ENCODE results near the gene UAP1L1. TPM values are rescaled to one million over a fixed set of nuclear protein-coding genes. Genes with fewer than 3 reads are reported as not detected.

UAP1L1 gene
- total and polyA plus RNA-seq, 4 donors = 0.35 to 2.3 (median 1.7) TPM

DNA sequence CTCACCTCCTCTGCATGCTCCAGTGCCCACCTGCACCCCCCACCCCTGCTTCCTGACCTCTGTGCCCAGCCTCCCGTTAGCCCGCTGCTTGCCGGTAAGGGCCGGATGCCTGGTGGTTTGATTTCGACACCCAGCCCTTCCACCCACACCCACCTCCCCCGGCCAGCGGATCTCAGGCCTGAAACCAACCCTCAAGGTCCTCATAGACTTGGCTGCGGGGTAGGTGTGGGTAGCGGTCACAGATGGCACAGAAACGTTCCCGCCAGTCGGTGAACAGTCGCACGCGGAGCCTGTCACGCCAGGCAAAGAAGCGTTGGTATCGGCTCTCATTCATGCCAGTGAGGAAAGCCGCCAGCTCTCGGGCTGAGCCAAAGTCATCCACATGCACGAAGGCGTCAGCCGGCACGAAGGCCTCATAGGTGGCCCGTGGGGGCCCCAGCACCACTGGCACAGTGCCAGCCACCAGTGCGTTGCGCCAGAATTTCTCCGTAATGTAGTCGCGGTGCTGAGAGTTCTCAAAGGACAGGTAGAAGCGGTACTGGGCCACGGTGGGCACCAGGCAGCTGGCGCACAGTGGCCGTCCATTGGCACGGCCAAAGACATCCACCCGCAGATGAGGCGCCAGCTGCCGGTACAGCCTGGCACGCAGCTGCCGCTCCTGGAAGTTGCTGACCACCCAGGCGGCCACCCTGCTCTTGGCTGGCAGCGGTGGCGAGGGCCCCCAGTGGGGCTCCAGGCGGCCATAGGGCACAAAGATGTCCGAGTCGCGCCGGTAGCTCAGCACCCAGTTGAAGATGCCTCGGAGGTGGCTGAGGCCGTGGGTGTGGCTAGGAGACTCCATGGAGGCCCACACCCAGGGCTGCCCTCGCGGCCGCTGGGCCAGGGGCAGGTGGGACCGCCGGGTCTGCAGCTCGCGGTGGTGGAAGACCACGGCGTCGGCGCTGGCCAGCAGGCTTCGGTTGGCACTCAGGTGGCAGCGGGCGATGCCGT lies 46.5 kb upstream of the UAP1L1 start:
- H3K9ac ChIP-seq (ENCODE audit: low read depth in 1 of 2, low read length in 2 of 2) = no peak overlapping the region
- WGBS = 84% methylated on average over 65 of the region's 65 CpGs
- H3K9me3 ChIP-seq (ENCODE audit: control insufficient read depth in 4 of 4, low read length in 3 of 4) = no peaks in the 10 kb centered on the region
- H3K36me3 ChIP-seq (ENCODE audit: control insufficient read depth in 4 of 4, insufficient read depth in 3 of 4, low read depth in 1 of 4, low read length in 3 of 4) = no peaks in the 10 kb centered on the region
- H3K27me3 ChIP-seq (ENCODE audit: control insufficient read depth in 4 of 4, insufficient read depth in 4 of 4, low read length in 3 of 4) = no peaks in the 10 kb centered on the region
- H3K4me1 ChIP-seq (ENCODE audit: control insufficient read depth in 4 of 4, insufficient read depth in 4 of 4, low read length in 3 of 4) = peaks cover 18 to 42% (median 32%) of the 10 kb centered on the region in 4 donors
- H3K27ac ChIP-seq (ENCODE audit: low read depth in 1 of 2, low read length in 2 of 2) = peak overlapping the region in 1 of 2 donors; percentile 53
- no peak for DNase-seq (ENCODE audit: low spot score)
- no peak overlapping the region for H3K4me3 ChIP-seq (ENCODE audit: low read depth in 1 of 3, low read length in 3 of 3)
- TF ChIP-seq FOXA2 (IDR thresholded peaks at IDR 0.05) (no peak), HNF4A (conservative IDR thresholded peaks at IDR 0.05) (no peak), GABPA (IDR thresholded peaks at IDR 0.05 in 1 of 2, conservative IDR thresholded peaks at IDR 0.05 in 1 of 2) (no peak), NR2F2 (IDR thresholded peaks at IDR 0.05) (no peak), EGR1 (IDR thresholded peaks at IDR 0.05; ENCODE audit: low read depth in 2 of 2) (no peak), ZBTB33 (IDR thresholded peaks at IDR 0.05) (no peak), RXRA (IDR thresholded peaks at IDR 0.05) (no peak), SP1 (IDR thresholded peaks at IDR 0.05) (no peak), TAF1 (conservative IDR thresholded peaks at IDR 0.05) (no peak), ATF3 (IDR thresholded peaks at IDR 0.05) (no peak), FOXA1 (IDR thresholded peaks at IDR 0.05) (no peak), RAD21 (IDR thresholded peaks at IDR 0.05) (no peak), HNF4G (IDR thresholded peaks at IDR 0.05) (no peak), YY1 (IDR thresholded peaks at IDR 0.05) (no peak), JUND (IDR thresholded peaks at IDR 0.05) (no peak)
- TF ChIP-seq, protein P1, sequence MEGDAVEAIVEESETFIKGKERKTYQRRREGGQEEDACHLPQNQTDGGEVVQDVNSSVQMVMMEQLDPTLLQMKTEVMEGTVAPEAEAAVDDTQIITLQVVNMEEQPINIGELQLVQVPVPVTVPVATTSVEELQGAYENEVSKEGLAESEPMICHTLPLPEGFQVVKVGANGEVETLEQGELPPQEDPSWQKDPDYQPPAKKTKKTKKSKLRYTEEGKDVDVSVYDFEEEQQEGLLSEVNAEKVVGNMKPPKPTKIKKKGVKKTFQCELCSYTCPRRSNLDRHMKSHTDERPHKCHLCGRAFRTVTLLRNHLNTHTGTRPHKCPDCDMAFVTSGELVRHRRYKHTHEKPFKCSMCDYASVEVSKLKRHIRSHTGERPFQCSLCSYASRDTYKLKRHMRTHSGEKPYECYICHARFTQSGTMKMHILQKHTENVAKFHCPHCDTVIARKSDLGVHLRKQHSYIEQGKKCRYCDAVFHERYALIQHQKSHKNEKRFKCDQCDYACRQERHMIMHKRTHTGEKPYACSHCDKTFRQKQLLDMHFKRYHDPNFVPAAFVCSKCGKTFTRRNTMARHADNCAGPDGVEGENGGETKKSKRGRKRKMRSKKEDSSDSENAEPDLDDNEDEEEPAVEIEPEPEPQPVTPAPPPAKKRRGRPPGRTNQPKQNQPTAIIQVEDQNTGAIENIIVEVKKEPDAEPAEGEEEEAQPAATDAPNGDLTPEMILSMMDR (IDR thresholded peaks at IDR 0.05; ENCODE audit: low read depth, low read length, missing input control) = no peak
- TF ChIP-seq, protein P2, sequence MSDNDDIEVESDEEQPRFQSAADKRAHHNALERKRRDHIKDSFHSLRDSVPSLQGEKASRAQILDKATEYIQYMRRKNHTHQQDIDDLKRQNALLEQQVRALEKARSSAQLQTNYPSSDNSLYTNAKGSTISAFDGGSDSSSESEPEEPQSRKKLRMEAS (IDR thresholded peaks at IDR 0.05) = no peak
- TF ChIP-seq, protein P3, sequence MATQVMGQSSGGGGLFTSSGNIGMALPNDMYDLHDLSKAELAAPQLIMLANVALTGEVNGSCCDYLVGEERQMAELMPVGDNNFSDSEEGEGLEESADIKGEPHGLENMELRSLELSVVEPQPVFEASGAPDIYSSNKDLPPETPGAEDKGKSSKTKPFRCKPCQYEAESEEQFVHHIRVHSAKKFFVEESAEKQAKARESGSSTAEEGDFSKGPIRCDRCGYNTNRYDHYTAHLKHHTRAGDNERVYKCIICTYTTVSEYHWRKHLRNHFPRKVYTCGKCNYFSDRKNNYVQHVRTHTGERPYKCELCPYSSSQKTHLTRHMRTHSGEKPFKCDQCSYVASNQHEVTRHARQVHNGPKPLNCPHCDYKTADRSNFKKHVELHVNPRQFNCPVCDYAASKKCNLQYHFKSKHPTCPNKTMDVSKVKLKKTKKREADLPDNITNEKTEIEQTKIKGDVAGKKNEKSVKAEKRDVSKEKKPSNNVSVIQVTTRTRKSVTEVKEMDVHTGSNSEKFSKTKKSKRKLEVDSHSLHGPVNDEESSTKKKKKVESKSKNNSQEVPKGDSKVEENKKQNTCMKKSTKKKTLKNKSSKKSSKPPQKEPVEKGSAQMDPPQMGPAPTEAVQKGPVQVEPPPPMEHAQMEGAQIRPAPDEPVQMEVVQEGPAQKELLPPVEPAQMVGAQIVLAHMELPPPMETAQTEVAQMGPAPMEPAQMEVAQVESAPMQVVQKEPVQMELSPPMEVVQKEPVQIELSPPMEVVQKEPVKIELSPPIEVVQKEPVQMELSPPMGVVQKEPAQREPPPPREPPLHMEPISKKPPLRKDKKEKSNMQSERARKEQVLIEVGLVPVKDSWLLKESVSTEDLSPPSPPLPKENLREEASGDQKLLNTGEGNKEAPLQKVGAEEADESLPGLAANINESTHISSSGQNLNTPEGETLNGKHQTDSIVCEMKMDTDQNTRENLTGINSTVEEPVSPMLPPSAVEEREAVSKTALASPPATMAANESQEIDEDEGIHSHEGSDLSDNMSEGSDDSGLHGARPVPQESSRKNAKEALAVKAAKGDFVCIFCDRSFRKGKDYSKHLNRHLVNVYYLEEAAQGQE (IDR thresholded peaks at IDR 0.05) = no peak

All from liver (tissue), 9 donors.